Activated T-cell treated with anti-CD3 and anti-CD28 coated beads, Interleukin-2, amount 50 U/mL, for 48 hours (primary cell): Measurements from ENCODE around the gene ABTB2.
"Not testable (repeated sequence)": the region's sequence is repeated elsewhere in the genome, so short reads cannot be mapped to it uniquely, and the experiment has no call there.

ENCODE experiments used
- DNase-seq, 2 experiments: peaks; one replicate each; pipeline ENCODE4 v3.0.0-alpha.2; 2020

The ABTB2 gene

GRCh38 chr11:34233215-34233614 lies 124.6 kb downstream of the ABTB2 start:
- no peak for DNase-seq

GRCh38 chr11:34232807-34233206 lies 125.0 kb downstream of the ABTB2 start:
- DNase-seq = no peak

- no peak for DNase-seq
Measured at GRCh38 chr11:34226210-34226609, 131.6 kb downstream of the ABTB2 start.

GRCh38 chr11:34225091-34225490 lies 132.7 kb downstream of the ABTB2 start:
- no peak for DNase-seq

- DNase-seq = no peak
Measured at GRCh38 chr11:34224434-34224966, 133.3 kb downstream of the ABTB2 start.

GRCh38 chr11:34223907-34224306 lies 133.9 kb downstream of the ABTB2 start:
- no peak for DNase-seq

- no peak for DNase-seq
Measured at GRCh38 chr11:34223021-34223813, 134.6 kb downstream of the ABTB2 start.

GRCh38 chr11:34222030-34222429 lies 135.8 kb downstream of the ABTB2 start:
- DNase-seq = no peak

- no peak for DNase-seq
Measured at GRCh38 chr11:34219941-34220370, 137.9 kb downstream of the ABTB2 start.

GRCh38 chr11:34219279-34219678 lies 138.5 kb downstream of the ABTB2 start:
- no peak for DNase-seq

- not testable (repeated sequence) for DNase-seq
Measured at GRCh38 chr11:34218756-34219155, 139.1 kb downstream of the ABTB2 start.

- DNase-seq = no peak
Measured at GRCh38 chr11:34218067-34218466, 139.7 kb downstream of the ABTB2 start.

GRCh38 chr11:34216706-34217105 lies 141.1 kb downstream of the ABTB2 start:
- DNase-seq = no peak

GRCh38 chr11:34215806-34216453 lies 141.9 kb downstream of the ABTB2 start:
- no peak for DNase-seq

- DNase-seq = peak; percentile 86 to 88
Measured at GRCh38 chr11:34214961-34215805, 142.6 kb downstream of the ABTB2 start.

GRCh38 chr11:34213366-34213765 lies 144.4 kb downstream of the ABTB2 start:
- no peak for DNase-seq

GRCh38 chr11:34212566-34212965 lies 145.2 kb downstream of the ABTB2 start:
- no peak for DNase-seq

- DNase-seq = no peak
Measured at GRCh38 chr11:34209809-34210208, 148.0 kb downstream of the ABTB2 start.

- peak; percentile 30 to 50 for DNase-seq
Measured at GRCh38 chr11:34208266-34209135, 149.3 kb downstream of the ABTB2 start.

GRCh38 chr11:34207487-34208180 lies 150.2 kb downstream of the ABTB2 start:
- no peak for DNase-seq
